GM21619 (cell line): Measurements from ENCODE around the gene MMD.
A peak's percentile ranks its signal among the peaks of the same experiment; 100 is the strongest.

ENCODE experiments used
- ATAC-seq: cut with Tn5 transposase; IDR thresholded peaks from one replicate; pipeline ENCODE4 v1.9.1; 2021; ENCODE audit not compliant: unreplicated experiment

MMD gene

DNA sequence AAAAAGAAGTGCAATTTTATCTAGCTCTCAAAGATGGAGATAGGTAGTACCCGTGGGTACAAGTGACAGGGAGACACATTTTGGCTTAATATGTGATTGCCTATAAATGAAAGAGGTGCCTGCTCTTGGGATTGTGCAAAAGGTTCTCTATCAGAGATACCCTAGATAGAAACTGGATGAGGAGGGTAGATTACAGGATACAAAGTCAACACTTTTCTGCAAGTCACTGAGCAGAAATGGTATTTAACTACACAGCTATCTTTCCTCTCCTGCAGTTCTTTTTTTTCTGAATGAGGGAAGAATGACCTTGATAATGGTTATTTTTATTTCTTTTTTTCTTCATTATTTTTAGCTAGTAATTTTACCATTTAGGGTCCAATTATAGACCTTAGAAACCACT lies 67.6 kb downstream of the MMD start:
- ATAC-seq = no peak

DNA sequence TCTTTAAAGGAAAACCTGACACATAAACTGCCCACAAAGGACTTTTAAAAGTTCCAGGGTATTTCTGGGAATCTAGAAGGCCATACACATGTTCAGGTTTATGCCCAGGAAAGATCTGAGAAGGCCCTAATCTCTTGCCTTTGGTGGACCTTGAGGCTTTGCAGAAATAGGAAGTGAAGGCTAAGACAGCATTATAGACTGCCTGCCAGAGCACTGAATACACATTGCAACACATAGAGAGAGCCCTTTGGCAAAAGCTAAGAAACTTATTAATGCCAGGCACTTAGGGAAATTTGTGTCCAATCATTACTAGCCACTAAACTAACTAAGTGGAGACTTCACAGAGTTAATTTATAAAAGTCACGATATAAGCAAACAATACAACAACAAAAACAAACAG lies 70.4 kb downstream of the MMD start:
- ATAC-seq = no peak

DNA sequence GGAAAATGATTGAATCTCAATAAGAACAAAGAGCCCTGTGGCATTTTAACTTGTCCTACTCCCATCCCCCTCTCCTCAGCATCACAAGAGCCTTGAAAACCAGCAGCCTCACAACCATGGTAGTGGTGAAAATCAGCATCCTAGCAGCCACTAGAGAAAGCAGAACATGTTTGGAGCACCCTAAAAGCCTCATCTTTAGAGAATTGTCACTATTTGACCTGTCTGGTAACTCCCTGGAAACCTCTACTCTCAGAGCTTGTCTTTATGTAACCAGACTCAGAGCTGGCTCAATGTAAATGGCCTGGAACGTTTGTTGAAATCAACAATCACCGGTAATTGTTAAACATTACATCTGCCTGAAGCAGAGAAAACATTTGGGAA lies 70.8 kb downstream of the MMD start:
- no peak for ATAC-seq

DNA sequence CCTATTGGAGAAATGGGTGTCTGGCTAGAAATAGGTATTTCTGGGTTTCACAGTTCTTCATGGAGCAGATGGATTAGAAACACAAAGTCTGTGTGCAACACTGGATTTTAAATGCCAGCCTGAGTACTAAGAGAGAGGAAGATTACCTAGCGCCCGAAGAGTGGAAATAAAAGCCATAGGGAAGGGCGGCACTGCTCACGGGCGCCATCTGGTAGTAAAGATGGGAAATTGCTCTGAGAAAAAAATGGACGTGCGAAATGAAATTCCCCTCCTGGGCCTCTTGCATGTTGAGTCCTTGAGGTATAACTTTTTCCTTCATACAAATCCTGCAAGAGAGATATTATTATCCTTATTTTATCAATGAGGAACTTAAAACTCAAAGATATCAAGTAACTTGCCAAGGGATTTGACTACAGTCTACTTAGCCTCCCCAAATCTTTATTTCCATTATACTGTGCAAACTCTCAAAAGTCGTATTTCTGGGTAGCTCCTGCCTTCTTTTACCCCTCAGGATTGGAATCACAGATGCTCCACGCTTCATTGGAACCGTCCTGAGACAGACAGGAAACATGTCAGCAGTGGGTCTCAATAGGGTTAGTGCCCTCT lies 72.8 kb downstream of the MMD start:
- ATAC-seq = peak; percentile 65

DNA sequence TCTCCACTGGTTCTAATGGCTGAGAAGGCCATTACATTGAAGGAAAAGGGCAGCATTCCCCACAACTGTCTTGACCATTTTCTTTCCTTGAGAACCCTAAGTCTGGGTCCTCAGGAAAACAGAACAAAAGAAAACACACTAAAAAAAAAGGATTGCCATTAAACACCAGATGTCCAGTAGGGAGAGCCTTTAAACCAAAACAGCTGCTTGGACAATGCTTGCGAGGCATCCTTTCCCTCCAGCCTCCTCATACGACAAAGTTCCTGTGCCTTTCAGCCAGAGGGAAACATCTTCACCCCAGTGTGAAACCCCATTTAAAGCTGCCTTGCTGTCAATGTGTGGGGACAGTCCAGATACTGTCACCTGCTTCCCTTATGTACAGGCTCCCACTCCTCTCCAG lies 74.3 kb downstream of the MMD start:
- ATAC-seq = no peak

DNA sequence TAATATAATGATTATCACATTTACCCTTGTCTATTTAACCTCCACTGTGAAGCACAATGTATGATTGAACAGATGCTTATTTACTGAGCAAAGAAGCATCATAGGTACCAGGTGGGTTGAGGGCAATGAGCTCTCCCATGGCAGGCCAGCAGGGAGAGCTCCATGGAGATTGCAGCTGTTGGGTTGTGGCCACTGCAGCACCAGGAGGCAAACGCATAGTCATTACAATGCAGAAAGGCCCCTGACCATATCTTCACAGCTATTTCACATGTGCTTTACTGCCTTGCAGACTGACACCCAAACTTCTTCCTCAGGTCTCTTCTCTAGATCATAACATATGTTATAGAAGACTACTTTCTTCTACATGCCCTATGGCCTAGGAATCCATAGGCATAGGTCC lies 75.0 kb downstream of the MMD start:
- ATAC-seq = no peak

DNA sequence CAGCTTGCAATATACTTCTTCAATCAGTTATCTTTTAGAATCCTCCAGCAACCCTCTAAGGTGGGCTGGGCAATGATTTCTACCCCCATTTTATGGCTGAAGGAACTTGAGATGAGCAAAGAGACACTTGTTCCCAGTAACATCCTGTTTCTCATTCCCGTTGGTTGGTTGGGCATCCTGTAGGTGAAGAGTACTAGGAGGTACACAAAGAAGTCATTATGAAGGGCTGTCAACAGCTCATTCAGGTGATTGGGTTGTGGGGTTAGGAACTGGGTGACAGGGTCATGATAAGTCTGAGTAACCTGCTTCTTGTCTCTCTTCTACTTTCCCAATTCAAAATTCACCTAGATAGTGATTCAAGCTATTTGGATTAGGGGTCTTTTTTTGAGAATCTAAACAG lies 76.5 kb downstream of the MMD start:
- no peak for ATAC-seq

DNA sequence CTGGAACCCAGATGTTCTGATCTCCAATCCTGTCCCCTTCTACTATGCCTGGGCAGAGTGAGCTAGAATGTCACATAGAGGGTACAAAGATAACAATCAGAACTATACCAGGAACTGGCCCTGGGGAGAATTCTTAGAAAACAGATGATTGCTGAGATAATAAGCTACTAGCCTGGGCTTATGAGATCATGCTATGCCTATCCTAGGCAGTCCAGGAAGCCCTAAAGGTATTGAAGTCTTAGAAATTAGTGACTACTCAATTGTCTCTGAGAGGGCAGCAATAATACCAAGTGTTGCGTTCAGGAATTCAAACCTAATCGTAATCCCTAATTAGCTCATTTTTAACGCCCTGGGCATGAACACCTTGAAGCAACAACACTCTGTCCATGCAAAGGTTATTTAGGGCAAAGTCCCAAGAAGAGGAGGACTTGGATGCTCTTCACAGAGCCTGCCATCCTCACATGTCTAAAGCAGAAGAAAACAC lies 77.1 kb downstream of the MMD start:
- no peak for ATAC-seq

DNA sequence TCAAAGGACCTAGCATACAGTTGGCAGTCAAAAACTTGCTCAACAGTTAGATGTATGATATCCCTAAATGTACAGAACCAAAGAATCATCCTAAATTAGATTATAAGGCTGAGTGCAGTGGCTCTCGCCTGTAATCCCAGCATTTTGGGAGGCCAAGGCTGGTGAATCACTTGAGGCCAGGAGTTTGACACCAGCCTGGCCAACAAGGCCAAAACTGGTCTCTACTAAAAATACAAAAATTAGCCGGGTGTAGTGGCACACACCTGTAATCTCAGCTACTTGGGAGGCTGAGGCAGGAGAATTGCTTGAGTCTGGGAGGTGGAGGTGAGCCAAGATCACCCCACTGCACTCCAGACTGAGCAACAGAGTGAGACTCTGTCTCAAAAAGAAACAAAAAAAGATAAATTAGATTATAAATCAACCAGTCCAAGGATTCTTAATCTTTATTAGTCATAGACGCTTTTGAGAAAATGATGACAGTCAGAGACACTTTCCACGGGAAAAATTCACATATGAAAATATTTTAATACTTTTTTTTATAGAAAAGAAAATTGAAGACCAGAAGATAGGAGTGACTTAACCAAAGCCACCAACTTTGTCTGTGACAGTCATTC lies 77.6 kb downstream of the MMD start:
- no peak for ATAC-seq

DNA sequence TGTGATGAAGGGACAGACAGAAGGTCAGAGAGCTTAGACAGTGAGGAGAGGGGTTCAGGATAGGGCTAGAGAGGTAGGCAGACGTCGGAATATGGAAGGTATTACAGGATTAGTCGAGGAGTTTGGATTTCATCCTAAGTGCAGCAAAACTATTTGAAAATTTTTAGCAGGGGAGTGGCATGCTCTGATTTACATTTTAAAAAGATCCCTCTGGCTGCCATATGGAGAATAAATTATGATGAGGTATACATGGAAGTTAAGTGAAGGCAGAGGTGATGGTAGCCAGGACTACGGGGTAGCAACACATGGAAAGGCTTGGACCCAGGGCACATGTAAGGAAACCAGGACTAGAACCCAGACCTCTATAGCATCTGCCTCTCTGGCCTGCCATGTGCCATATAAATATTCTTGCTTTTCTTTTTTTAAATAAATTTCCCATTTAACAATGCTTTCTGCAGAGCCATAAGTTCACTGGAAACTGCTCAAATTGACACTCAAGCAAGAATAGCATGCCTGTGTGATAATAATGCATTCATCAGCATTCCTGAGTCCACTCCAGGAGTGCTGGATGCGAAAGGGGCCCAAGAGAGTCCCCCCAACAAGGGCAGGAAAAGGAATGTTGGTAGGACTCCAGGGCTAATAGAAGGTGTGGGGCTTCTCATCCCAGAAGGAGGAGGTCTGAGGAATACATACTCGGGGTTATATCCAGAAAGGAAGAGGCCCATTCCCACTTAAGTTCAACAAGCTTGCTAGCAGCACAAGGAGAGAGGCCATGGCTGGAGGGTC lies 78.6 kb downstream of the MMD start:
- no peak for ATAC-seq
